22Rv1 (cell line): ENCODE measurements around the gene ANKRD66.

Experiments used
- CTCF ChIP-seq: fragments of 450-650 bp; IDR thresholded peaks from 2 replicates; pipeline ENCODE4 v1.5.1; 2017; ENCODE audit warnings: mild to moderate bottlenecking
- ZFX ChIP-seq: fragments of 450-650 bp; IDR thresholded peaks from 2 replicates; pipeline ENCODE4 v1.6.1; 2017; ENCODE audit warnings: antibody characterized with exemption, borderline replicate concordance

GRCh38 chr6:46755865-46756264 is 9.1 kb downstream of the ANKRD66 start:
- TF ChIP-seq CTCF (no peak), ZFX (no peak)
